Breast epithelium (tissue), 3 donors: ENCODE data around the gene C18orf32.

Experiments used
- POLR2A ChIP-seq: fragments of 450-650 bp; IDR thresholded peaks from one replicate; pipeline ENCODE4 v1.6.1; 2016; ENCODE audit warnings: antibody characterized with exemption, mild to moderate bottlenecking, moderate library complexity
- POLR2AphosphoS5 ChIP-seq, 3 donors: sonication (generic); formaldehyde crosslinking; IDR thresholded peaks; one replicate each; pipeline ENCODE4 v1.6.1; 2017; ENCODE audit warnings: antibody characterized with exemption in 3 of 3
- TF ChIP-seq, protein P1 (sequence below), 3 donors: fragments of 450-650 bp; IDR thresholded peaks; one replicate each; pipeline ENCODE4 v1.5.1; 2016 to 2017; ENCODE audit warnings: antibody characterized with exemption in 3 of 3, mild to moderate bottlenecking in 3 of 3, moderate library complexity in 3 of 3

DNA sequence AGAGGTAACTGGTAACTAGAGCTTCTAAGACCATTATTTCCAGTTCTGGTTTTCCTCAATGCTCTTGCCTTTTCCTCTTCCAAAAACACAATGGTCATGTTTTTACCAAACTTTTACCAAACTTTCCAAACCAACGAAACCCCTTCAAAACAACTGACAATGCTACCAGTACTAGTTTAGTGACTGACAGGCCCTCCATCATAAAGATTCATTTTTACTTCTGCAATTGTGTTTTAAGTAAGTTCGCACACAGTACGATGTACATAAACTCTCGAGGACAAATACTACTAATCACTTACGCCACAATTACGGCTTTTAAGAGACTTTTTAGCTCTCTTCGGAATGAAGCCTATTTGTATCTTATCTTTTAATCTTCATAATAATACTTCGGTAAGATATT, 900 bp downstream of the C18orf32 start:
- TF ChIP-seq, protein P1, sequence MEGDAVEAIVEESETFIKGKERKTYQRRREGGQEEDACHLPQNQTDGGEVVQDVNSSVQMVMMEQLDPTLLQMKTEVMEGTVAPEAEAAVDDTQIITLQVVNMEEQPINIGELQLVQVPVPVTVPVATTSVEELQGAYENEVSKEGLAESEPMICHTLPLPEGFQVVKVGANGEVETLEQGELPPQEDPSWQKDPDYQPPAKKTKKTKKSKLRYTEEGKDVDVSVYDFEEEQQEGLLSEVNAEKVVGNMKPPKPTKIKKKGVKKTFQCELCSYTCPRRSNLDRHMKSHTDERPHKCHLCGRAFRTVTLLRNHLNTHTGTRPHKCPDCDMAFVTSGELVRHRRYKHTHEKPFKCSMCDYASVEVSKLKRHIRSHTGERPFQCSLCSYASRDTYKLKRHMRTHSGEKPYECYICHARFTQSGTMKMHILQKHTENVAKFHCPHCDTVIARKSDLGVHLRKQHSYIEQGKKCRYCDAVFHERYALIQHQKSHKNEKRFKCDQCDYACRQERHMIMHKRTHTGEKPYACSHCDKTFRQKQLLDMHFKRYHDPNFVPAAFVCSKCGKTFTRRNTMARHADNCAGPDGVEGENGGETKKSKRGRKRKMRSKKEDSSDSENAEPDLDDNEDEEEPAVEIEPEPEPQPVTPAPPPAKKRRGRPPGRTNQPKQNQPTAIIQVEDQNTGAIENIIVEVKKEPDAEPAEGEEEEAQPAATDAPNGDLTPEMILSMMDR (IDR thresholded peaks at IDR 0.05), result no peak
- no peak for TF ChIP-seq POLR2AphosphoS5 (IDR thresholded peaks at IDR 0.05)
- no peak for TF ChIP-seq POLR2A
